PFSK-1 (cell line): ENCODE results near the gene MIA.

Experiments used
- FOXP2 ChIP-seq: optimal IDR thresholded peaks from 2 replicates; pipeline ENCODE3; 2011; ENCODE audit warnings: borderline replicate concordance, control low read depth, inconsistent platforms; ENCODE audit not compliant: insufficient read depth; ENCODE audit errors: extremely low read length, extremely low read depth
- POLR2AphosphoS5 ChIP-seq: IDR thresholded peaks from 2 replicates; pipeline ENCODE4 v1.6.1; 2012; ENCODE audit warnings: low read depth, mild to moderate bottlenecking, control low read depth, low read length, moderate library complexity
- SIN3A ChIP-seq: IDR thresholded peaks from 2 replicates; pipeline ENCODE4 v1.6.1; 2012; ENCODE audit warnings: mild to moderate bottlenecking, low read length, moderate library complexity, borderline replicate concordance; ENCODE audit not compliant: insufficient read depth
- TAF1 ChIP-seq: IDR thresholded peaks from 2 replicates; pipeline ENCODE4 v1.6.1; 2012; ENCODE audit warnings: low read length, control low read depth, borderline replicate concordance; ENCODE audit not compliant: insufficient read depth
- TF ChIP-seq, protein P1 (sequence below), 2 experiments: IDR thresholded peaks; 2 replicates each; pipeline versions ENCODE4 v1.6.1 to v1.8.0; 2011 to 2012; ENCODE audit warnings: low read depth in 2 of 2, low read length in 2 of 2, control low read depth in 1 of 2, inconsistent platforms in 1 of 2, mild to moderate bottlenecking in 1 of 2, moderate library complexity in 1 of 2; ENCODE audit not compliant: insufficient read depth in 1 of 2

Gene MIA

DNA sequence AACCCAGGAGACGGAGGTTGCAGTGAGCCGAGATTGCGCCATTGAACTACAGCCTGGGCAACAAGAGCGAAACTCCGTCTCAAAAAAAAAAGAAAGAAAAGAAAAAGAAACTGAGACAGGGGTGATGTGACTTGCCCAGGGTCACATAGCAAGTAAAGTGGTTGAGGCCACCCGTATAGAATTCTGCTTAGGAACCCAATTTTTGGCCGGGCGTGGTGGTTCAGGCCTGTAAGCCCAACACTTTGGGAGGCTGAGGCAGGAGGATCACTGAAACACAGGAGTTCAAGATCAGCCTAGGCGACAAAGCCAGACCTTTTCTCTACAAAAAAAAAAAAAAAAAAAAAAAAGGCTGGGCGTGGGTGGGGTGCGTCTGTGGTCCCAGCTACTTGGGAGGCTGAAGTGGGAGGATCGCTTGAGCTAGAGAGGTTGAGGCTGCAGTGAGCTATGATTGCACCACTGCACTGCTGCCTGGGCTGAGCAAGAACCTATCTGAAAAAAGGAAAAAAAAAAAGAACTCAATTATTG is 23.0 kb upstream of the MIA start:
- TF ChIP-seq POLR2AphosphoS5 (no peak), SIN3A (no peak), FOXP2 (no peak), TAF1 (no peak)
- TF ChIP-seq, protein P1, sequence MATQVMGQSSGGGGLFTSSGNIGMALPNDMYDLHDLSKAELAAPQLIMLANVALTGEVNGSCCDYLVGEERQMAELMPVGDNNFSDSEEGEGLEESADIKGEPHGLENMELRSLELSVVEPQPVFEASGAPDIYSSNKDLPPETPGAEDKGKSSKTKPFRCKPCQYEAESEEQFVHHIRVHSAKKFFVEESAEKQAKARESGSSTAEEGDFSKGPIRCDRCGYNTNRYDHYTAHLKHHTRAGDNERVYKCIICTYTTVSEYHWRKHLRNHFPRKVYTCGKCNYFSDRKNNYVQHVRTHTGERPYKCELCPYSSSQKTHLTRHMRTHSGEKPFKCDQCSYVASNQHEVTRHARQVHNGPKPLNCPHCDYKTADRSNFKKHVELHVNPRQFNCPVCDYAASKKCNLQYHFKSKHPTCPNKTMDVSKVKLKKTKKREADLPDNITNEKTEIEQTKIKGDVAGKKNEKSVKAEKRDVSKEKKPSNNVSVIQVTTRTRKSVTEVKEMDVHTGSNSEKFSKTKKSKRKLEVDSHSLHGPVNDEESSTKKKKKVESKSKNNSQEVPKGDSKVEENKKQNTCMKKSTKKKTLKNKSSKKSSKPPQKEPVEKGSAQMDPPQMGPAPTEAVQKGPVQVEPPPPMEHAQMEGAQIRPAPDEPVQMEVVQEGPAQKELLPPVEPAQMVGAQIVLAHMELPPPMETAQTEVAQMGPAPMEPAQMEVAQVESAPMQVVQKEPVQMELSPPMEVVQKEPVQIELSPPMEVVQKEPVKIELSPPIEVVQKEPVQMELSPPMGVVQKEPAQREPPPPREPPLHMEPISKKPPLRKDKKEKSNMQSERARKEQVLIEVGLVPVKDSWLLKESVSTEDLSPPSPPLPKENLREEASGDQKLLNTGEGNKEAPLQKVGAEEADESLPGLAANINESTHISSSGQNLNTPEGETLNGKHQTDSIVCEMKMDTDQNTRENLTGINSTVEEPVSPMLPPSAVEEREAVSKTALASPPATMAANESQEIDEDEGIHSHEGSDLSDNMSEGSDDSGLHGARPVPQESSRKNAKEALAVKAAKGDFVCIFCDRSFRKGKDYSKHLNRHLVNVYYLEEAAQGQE (IDR thresholded peaks at IDR 0.05; ENCODE audit: insufficient read depth in 1 of 2, low read depth in 2 of 2, low read length in 2 of 2): no peak

DNA sequence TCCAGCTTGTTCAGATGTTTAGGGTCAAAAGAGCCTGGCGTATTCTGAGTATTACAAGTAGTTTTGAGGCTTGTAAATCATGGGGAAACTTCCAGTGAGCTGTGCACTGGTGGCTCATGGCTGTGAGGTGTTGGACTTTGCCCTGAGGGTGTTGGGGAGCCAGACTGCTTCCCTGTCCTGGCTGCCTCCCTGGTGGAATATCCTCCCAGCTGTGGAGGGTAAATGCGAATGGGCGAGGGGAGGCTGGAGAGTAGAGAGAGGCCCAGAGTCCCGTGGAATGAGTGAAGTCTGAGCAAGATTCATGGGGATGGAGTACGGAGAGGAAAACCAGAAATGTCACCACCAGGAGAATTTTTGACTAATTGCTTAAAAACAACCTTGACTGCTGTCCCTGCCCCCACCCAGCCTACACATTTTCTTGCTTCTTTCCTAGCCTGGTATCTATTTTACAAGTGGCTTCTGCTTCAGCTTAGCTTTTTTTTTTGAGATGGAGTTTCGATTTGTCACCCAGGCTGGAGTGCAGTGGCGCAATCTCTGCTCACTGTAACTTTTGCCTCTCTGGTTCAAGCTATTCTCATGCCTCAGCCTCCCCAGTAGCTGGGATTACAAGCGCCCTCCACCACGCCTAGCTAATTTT is 20.6 kb upstream of the MIA start:
- TF ChIP-seq TAF1 (no peak), POLR2AphosphoS5 (no peak)

DNA sequence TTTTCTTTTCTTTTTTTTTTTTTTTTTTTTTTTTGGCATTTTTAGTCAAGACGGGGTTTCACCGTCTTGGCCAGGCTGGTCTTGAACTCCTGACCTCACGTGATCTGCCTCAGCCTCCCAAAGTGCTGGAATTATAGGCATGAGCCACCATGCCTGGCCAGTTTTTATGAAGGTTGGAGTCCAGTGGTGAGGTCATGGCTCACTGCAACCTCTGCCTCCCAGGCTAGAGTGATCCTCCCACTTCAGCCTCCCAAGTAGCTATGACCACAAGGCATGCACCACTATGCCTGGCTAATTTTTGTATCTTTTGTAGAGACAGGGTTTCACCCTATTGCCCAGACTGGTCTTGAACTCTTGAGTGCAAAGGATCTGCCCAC is 20.1 kb upstream of the MIA start:
- TF ChIP-seq POLR2AphosphoS5: no peak
- no peak for TF ChIP-seq TAF1
- TF ChIP-seq FOXP2: no peak
- no peak for TF ChIP-seq SIN3A
- TF ChIP-seq, protein P1 (IDR thresholded peaks at IDR 0.05; ENCODE audit: insufficient read depth in 1 of 2, low read depth in 2 of 2, low read length in 2 of 2): no peak

DNA sequence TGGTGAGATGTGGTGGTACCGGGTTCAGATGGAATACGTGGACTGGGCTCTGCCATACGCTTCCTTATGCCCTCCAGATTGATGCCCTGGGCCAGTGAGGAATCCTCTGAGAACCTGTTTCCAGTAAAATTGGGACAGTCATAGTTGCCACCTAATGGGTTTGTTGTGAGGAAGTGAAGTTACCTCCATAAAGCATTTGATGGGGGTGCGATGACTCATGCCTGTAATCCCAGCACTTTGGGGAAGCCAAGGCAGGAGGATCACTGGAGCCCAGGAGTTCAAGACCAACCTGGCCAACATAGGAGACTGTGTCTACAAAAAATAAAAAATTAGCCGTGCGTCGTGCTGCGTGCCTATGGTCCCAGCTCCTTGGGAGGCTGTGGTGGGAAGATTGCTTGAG is 19.5 kb upstream of the MIA start:
- TF ChIP-seq SIN3A: no peak
- TF ChIP-seq, protein P1 (IDR thresholded peaks at IDR 0.05; ENCODE audit: insufficient read depth in 1 of 2, low read depth in 2 of 2, low read length in 2 of 2): no peak
- no peak for TF ChIP-seq TAF1
- TF ChIP-seq POLR2AphosphoS5: no peak
- TF ChIP-seq FOXP2: no peak

DNA sequence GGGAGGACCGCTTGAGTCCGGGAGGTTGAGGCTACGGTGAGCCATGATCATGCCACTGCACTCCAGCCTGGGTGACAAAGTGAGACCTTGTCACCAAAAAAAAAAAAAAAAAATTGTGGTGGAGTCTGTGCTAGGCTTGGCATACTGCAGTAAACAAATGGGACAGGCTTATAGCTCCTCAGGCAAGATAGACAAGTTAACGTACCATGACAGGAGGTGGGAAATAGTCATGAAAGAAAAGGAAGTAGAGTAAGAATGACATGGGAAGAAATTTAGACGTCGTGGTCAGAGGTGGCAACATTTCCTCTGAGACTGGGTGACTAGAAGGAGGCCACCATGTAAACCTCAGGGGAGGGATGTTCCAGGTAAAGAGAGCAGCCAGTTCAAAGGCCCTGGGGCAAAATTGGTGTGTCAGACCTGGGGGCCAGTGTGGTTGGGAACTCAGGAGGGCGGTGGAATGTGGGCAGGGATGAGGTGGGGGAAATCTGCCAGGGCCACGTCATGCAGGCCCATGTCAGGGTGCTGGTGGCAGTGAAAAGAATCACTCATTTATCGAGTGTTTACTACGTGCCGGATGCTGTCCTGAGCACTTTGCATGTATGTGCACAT is 18.7 kb upstream of the MIA start:
- TF ChIP-seq POLR2AphosphoS5: no peak
- no peak for TF ChIP-seq TAF1
- TF ChIP-seq FOXP2: no peak
- TF ChIP-seq, protein P1 (IDR thresholded peaks at IDR 0.05; ENCODE audit: insufficient read depth in 1 of 2, low read depth in 2 of 2, low read length in 2 of 2): no peak
- no peak for TF ChIP-seq SIN3A
